GM18502 (cell line): ENCODE data around the gene TCIRG1.

ENCODE experiments used
- ATAC-seq: cut with Tn5 transposase; IDR thresholded peaks from one replicate; pipeline ENCODE4 v1.9.1; 2021; ENCODE audit warnings: mild to moderate bottlenecking; ENCODE audit not compliant: unreplicated experiment, poor library complexity

The TCIRG1 gene

DNA sequence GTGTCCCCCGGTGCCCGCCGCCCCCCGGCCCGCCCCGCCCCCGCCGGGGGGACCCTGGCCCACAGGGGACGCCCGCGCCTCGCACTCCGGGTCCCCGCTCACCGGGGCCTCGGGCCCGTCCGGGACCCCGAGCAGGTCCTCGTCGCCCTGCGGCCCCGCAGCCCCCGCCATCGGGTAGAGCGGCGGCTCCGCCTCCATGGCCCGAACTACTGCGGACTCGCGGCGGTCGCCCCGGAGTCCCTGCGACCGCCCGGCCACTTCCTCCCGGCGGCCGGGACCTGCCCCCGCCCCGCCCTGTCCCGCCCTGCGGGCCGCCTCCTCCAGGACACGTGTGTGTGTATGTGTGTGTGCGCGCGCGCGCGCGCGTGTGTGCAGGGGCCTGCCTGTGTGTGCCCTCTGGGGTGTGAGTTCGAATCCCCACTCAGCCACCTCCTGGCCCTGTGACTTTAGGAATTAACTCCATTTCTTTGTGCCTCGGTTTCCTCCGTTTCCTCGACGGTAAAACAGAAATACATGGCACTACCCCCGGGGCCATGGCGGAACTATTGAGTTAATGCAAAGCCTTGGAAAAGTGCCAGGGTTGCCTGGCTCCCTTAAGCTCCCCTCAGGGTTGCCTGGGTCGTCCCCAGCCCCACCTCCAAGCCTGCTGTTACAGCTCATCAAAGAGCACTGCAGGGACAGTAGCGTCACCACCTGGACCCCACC is 34.8 kb upstream of the TCIRG1 start, which contains the start of gene UNC93B1:
Gene UNC93B1, minus strand, starts transcription at position 252 of the 705 bp plus-strand sequence. Its CDS starts 54 bp downstream, at position 198.
- peak; percentile 62 for ATAC-seq

DNA sequence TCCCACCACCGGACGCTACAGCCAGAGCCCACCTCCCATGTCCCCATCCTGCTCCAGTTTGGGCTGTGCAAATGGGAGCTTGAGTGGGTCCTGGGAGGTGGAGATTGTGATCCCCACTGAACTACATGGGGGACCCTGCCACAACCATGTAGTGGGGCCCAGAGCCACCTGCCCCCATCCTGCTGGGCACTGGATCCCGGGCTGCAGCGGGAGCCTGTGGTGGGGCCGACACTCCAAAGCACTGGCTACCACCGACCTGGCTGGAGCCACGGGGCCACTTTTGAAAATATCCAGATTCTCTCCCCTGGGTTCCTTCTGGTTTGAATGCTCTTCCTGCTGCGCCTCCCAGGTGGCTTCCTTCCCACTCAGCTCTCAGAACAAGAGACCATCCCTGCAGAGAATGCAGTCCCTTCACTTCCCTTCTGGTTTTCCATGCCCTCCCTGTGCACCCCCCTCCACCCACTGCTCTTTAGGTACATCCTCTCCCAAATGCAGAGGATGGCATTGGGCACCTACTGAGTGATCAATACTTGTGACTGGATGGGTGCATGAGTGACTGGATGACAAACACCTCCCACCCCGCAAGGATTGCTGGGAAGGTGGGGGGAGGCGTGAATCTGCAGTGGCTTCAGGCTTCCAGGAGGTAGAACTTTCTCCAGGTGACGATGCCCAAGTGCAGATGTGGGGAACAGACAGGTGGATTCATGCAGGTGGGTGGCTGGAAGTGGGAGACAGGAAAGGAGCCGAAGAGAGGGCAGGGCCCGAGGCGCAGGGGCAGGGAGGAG is 34.1 kb upstream of the TCIRG1 start:
- ATAC-seq = no peak

DNA sequence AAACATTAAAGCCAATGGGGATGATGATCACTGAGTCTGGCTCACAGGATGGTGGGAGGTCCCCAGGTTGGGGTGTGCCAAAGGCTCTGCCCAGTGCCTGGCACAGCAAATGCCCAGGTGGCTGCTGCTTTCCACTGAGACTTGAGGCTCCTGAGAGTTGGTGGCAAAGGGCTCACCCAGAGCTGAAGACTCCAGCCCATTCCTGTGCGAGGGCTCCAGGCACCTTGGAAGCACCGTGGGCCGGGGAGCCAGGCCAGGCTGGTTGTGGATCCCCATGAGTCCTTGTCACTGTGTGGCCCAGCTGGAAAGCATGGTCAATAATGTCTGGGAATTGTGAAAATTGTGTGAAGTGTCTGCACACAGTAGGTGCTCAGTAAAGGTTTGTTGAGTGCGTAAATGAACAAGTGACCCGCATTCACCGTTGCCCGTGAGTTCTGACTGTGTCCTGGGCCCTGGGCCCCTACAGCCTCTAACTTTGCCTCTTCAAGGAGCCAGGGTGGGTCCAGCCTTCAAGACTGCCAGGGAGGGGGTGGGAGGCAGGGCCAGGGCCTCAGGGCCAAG is 32.1 kb upstream of the TCIRG1 start:
- ATAC-seq = no peak

DNA sequence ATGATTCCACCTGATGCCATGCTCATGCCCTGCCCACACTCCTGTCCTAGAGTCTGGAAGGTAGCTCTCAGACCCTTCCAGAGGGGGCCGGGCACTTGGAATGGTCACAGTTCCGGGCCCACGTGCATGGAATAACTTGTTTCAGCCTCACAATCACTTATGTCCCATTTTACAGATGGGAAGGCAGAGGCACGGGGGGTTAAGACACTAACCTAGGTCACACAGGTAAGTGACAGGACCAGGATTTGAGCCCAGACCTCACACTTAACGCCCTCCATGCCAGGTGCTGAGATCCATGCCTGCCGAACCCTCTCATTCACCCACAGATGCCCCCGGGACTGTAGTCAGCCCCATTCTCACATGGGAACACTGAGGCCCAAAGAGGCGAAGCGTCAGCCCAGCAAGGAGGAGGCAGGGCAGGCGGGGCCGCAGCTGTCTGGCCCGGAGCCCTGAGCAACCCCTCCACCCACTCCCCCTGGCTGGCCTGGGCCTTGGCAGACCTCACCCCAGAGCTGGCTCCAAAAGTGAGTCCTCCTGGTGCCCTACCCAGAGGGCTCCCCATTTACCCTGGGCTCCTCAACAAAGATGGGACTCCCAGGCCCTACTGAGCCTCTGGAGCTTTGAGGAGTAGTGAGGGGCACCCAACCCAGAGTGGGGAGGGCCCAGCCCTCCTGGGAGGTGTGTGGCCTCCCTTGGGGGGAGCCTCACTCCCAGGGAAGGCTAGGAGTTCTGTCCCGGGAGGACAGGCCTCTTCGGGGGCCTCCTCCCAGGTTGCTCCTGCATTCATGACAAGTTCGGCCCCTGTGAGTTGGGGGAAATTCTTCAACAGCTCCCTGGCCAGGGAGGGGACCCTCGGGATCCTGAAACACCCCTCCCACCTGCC is 31.1 kb upstream of the TCIRG1 start:
- no peak for ATAC-seq

DNA sequence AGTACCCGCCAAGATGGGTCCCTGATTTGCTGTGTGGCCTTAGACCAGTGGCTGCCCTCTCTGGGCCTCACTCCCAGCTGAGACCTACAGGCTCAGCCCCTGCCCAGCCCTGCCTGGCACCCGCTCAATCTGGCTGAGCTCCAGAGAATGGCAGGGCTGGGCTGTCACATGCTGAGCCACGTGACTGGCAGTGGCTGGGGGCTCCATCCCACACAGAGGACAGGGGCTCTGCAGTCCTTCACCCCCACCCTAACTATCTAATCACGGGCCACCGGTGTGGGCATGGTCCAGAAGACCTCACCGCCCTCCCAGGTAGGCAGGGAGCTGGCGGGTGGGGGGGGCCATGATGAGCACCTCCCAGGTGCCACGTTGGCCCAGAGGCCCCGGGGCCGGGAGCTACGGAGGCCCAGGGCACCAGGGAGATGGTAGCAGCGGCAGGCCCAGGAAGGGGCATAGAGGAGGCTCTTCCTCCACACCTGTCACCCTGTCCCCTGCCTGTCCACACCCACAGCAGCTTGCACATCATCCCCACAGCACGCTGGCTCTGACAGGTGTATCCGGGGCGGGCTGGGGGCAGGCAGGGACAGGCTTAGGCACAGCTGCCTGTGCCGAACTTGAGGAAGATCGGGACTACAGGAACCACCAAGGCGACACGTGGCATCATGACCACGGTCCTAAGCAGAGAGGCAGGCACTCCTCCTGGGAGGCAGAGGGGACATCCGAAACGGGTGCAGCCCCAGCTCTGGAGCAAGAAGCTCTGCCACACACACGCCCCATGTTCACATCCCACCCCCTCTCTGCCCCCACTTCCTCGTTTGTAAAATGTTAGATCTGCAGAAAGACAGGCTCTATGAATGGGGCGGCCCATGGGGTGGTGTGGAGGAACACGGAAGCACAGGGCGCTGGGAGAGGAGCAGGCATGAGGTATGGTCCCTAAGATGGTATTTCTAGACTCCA is 30.2 kb upstream of the TCIRG1 start:
- ATAC-seq = no peak

DNA sequence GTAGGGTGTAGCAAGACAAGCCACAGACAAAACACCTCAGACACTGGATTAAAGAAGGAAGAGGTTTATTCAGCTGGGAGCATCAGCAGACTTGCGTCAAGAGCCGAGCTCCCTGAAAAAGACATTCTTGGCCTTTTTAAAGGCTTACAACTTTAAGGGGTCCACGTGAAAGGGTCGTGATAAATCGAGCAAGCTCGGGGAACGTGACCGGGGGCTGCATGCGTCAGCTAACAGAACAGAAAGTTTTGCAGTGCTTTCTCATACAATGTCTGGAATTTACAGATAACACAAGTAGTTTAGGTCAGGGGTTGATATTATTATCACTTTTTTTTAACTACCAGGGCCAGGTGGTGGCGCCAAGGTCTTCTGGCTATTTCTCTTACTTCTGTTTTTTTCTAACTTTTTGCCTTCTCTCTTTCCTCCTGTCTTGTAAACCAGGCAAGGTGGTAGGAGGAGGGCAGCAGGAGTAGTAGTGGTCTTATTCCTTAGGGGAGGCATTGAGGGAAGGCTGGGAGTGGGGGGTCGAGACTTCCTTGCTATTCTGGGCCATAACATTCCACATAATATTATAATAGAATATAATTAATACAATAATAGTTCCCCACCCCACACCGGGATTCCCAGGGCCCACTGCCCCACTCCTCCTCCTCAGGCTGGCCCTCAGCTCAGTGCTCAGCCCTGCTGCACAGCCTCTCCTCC is 29.3 kb upstream of the TCIRG1 start:
- no peak for ATAC-seq

DNA sequence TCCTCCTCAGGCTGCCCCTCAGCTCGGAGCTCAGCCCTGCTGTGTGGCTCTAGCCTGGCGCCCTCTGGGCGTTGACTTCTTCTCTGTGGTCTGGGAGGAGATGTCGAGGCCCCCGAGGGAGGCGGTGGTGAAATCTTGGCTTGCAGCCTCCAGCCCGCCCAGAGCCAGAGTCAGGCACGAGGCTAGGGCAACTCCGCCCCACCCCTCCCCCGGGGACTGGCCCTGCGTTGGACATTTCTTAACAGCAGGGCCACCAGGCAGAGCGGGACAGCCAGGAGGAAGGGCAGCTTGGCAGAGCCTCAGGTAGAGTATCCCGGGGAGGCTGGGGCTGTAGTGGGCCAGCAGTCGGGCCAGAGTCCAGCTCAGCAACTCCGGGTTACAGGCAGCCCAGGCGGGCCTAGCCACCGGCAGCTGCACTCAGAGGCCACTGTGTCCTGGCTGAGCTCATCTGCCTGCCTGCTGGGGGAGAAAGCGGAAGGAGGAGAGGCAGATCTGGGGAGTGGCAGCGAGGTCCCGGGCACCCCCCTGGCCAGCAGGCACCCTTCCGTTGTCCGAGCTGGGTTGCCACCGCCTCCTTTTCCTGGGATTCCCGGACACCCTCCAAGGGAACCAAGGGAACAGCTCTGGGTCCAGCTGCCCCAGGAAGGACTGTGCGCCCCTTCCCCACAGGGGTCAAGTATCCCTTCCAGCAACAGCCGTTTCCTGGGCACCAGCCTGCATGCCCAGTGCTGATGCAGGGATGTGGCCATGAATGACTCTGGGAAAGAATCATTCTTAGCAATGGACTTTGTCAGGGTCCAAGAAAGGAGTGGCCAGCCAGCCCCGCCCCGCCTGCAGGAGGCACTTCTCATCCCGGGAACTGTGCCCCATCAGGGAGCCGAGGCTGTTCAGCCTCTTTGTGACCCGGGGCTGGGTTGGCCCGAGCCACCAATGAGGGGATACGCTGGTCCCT is 28.5 kb upstream of the TCIRG1 start, which contains the start of gene ALDH3B1:
Gene ALDH3B1, plus strand, starts transcription at position 238 of the 952 bp plus-strand sequence. CDS start 4,971 bp downstream, outside the sequence.
- no peak for ATAC-seq

DNA sequence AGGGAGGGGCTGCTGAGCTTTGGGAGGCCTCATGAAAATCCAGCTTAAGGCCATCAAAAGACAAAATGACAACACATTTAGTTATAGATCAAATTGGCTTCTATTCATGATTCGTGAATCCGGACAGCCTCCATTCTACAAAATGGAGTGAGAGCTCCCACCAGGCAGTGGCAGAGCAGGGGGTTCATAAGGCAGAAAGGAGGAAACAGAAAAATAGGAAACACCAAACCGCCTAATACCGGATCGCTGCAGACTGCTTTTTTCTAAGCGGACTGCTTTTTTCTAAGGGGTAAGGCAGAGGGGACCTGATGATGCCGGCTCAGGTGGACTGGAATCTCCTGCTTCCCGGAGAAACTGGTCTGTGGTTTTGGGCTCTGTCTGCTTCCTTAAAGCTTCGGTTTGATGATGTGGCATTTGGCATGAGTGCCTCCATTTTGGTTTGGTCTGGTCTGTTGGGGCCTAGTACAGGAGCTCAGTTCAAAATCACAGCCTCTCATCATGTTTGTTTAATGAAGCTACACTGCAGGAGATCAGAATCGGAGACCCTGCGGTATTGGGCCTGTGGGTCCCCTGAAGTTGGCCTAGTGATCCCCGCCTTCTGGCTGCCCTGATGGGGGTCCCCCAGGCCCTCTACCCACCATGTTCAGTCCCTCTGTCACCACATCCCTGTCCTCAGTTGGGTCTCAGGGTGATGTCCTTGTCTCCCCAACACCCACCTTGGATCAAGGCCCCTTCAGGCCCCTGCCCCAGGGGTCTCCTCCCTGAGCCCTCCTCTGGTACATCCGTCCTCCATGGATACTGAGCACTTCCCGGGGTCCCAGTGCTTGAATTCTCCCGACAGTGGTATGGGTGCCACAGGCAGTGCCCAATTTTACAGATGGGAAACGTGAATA is 27.5 kb upstream of the TCIRG1 start:
- no peak for ATAC-seq

DNA sequence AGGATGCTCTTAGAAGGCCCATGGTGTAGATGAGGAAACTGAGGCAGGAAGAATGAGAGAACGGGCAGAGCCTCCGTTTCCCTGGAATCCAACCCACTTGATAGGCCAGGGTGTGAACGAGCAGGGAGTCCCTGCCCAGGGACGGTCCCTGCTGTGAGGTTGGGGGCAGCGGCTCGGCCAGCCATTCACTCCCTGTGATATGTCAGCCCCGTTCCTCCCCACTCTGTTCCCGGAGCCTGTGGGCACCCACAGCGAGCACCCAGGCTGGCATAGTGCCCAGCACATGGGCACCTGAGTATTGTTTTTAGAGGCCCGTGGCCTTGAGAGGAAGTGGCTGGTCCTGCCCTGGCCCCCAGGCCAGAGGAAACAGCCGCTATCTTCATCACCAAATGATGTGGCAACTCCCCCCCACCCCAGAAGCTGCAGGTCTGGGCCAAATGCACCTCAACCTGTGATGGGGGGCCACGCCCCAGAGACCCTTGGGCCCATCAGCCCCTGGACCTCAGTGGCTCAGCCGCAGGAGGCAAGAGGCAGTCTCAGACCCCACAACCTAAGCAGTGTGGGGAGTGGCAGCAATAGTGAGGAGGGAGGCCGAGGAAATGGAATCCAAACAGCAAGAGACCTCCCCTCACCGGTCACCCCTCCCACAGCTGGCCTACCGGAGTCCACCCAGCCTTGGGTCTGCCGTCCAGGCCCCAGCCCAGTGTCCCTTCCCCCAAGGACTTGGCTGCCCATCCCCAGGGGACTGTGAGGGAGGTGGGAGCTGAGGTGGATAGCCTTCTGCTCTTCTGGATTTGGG is 26.6 kb upstream of the TCIRG1 start:
- ATAC-seq = no peak

DNA sequence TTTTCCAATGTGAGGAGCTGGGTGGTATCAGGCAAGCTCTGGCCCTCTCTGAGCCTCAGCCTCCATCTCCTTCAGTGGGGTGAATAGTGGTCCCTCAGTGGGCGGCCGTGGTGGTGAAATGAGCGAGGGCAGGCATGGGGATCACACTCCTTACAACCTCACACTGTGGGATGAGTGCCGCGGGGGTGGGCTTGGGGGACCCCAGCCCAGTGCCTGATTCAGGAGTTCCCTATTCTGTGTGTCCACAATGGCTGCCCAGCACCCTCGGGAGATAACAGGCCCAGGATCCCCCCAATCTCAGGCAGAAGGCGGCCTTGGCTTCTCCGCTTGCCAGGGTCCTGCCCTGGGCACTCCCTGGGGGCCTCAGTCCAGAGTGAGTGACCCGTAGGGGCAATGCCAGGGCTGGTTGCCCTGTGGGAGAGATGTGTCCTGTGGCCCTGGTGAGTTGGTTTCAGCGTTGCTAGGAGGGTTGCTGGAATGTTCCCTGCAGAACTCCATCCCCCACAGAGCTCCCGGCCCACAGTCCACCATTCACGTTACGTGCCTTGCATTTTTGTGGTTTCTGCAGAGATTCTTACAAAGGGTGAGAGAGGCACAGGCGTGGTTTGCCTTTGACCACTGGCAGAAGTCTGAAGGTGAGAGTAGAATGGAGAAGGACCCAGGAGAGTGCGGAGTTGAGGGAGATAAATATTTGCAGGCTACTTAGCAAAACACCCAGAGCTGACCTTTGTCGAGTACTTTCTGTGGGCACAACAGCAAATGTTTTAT is 25.8 kb upstream of the TCIRG1 start:
- no peak for ATAC-seq

DNA sequence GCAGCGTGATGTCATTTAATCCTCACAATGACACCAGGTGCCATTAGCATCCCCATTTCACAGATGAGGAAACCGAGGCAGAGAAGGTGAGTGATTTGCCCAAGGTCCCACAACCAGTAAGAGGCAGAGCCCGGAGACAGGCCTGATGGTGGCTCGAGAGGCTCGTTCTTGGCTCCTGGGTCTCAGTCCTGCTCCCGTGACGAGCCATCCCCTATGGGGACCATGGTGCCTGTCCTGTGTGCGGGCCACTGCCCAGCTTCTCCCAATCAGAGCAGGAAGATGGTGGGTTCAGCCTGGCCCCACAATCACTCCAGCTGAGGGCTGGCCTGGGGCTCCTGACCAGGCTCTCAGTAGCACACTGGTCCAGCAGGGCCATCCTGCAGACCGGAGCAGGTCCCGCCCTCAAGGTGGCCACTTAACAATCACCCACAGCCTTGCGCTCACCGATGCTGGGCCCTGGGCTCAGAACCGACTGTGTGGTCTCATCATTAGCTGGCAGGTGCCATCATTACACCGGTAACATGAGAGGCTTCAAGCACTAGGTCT is 25.1 kb upstream of the TCIRG1 start:
- no peak for ATAC-seq

DNA sequence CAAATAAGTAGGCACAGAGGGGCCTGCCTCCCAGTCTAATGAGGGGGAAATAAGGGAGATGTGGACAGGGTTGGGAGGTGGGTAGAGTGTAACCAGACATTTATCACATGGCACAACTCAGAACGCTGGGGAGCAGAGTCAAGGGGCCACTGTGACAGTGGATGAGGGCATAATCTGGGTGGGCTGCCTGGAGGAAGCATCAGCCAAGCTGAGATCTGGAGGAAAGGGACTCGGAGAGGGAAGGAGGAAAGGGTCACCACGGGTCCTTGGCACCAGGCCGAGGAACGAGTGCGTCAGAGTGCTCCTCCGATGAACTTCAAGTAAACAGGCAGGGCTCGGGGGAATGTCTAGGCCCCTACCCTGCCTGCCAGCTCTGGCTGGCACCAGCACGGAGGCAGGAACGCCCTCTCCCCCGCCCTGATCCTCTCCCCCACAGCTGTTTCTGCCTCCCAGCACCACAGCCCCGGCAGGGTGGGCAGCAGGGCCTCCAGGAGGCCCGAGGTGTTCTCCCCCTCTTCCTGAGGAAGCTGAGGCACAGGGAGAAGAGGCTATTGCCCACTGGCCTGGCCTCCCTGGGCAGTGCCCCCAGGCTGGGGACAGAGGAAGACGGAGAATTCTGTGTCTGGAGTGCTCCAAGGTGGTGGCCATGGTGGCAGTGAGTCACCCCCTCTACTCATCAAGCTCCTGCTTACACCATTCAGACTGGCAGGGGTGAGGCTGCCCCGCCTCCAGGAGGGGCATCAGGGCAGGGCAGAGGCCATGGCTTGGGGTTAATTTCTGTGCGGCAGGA is 24.5 kb upstream of the TCIRG1 start:
- no peak for ATAC-seq

DNA sequence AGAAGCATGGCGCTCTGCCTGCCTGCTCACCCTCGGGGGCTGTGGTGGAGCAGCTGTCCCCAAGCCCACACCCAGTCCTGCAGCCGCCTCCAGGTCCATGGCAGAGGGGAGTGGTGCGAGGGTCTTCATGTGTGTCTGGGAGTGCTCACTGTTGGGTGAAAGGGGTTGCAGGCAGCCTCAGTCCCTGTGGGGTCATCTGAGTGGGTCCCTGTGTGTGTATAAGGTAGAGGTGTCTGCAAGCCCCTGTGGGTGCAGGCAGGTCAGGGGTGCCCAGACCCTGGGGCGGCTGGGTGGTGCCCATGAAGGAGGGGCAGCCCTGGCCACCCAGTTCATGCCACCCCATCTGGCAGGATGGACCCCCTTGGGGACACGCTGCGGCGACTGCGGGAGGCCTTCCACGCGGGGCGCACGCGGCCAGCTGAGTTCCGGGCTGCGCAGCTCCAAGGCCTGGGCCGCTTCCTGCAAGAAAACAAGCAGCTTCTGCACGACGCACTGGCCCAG is 23.8 kb upstream of the TCIRG1 start:
- ATAC-seq = no peak

DNA sequence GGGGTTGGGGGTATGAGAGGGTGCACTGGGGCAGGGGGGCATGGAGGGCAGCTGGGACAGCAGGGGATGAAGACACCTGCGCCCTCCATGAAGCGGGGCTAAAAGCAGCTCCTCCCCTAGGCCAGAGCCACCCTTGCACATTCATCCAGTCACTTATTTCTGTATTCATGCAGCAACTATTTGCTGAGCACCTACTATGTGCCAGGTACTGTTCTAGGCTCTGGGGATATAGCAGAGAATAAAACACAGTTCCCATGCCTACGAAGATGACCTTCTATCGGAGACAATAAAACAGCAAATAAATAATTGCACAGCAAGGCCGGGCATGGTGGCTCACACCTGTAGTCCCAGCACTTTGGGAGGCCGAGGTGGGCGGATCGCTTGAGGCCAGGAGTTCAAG is 23.4 kb upstream of the TCIRG1 start:
- ATAC-seq = no peak
